ENCODE measurements around the gene CRYL1.
A peak's percentile ranks its signal among the peaks of the same experiment; 100 is the strongest.

GRCh38 chr13:20550799-20551198, 25.1 kb upstream of the CRYL1 start:
- TF ChIP-seq POLR2AphosphoS5 (IDR thresholded peaks at IDR 0.05; ENCODE audit: control insufficient read depth, insufficient read depth, low read depth, low read length) (no peak), NFIC (IDR thresholded peaks at IDR 0.05) (no peak), ZNF184 (CRISPR knock-in tag; IDR thresholded peaks at IDR 0.05) (no peak), CTCF (IDR thresholded peaks at IDR 0.05 in 2 of 3, conservative IDR thresholded peaks at IDR 0.05 in 1 of 3; ENCODE audit: insufficient read depth in 2 of 3, low read depth in 1 of 3, low read length in 3 of 3) (0 out of 6 replicates have a peak, but pooled peaks of 2 of the 3 experiments have one; percentile 4 to 13), JUNB (CRISPR knock-in tag; conservative IDR thresholded peaks at IDR 0.05) (no peak), ATF6 (CRISPR knock-in tag; IDR thresholded peaks at IDR 0.05) (no peak), ZEB2 (IDR thresholded peaks at IDR 0.05) (no peak), RFX5 (IDR thresholded peaks at IDR 0.05; ENCODE audit: low read depth, low read length) (no peak), FOSL1 (tag; conservative IDR thresholded peaks at IDR 0.05) (no peak), SREBF2 (CRISPR knock-in tag; IDR thresholded peaks at IDR 0.05) (no peak), ZNF77 (CRISPR knock-in tag; IDR thresholded peaks at IDR 0.05) (no peak), ZZZ3 (IDR thresholded peaks at IDR 0.05) (no peak)

Measured in K562 (cell line).